Progenitor cell of endocrine pancreas (in vitro differentiated cells): ENCODE data around the gene PCNP. TPM values are rescaled to one million over a fixed set of nuclear protein-coding genes. Genes with fewer than 3 reads are reported as not detected.
A peak's percentile ranks its signal among the peaks of the same experiment; 100 is the strongest.

Experiments used
- DNase-seq: peaks from one replicate; pipeline ENCODE4 v3.0.0; 2021; ENCODE audit warnings: low spot score; ENCODE audit not compliant: unreplicated experiment
- H3K27ac Mint-ChIP-seq: 2 replicates; pipeline ENCODE4 v1.8.0; 2021; ENCODE audit warnings: mild to moderate bottlenecking, moderate library complexity, mixed read lengths
- H3K27me3 Mint-ChIP-seq: 2 replicates; pipeline ENCODE4 v1.8.0; 2021; ENCODE audit warnings: mixed read lengths
- H3K36me3 Mint-ChIP-seq: 2 replicates; pipeline ENCODE4 v1.8.0; 2022; ENCODE audit warnings: mixed read lengths; ENCODE audit not compliant: insufficient read depth
- H3K4me1 Mint-ChIP-seq: 2 replicates; pipeline ENCODE4 v1.8.0; 2021; ENCODE audit warnings: low read depth, mixed read lengths
- H3K4me3 Mint-ChIP-seq: 2 replicates; pipeline ENCODE4 v1.8.0; 2021; ENCODE audit warnings: low read depth, mild to moderate bottlenecking, moderate library complexity, mixed read lengths
- H3K9me3 Mint-ChIP-seq: 2 replicates; pipeline ENCODE4 v1.8.0; 2021; ENCODE audit warnings: low read depth, mixed read lengths
- CTCF ChIP-seq: fragments of 200-600 bp; sonication (generic); IDR thresholded peaks from one replicate; pipeline ENCODE4 v1.5.0; 2021; ENCODE audit warnings: antibody characterized with exemption, mild to moderate bottlenecking; ENCODE audit not compliant: unreplicated experiment
- long read RNA-seq: library from polyadenylated mRNA; unstranded; transcript quantifications from one replicate; pipeline ENCODE4 v2.0.0, GENCODE V29; 2020
- total RNA-seq: library from RNA; stranded (reverse); gene quantifications from 2 replicates; pipeline ENCODE4 v1.2.1, GENCODE V29; 2021

The PCNP gene
- 154 and 155 TPM in 2 replicates for total RNA-seq
- long read RNA-seq, transcript PCNP-204 (4 exons, 2,028 nt): minor isoform, 25 of 649 reads
- long read RNA-seq, transcript PCNP-201 (5 exons, 2,342 nt): major isoform, 370 of 649 reads
- long read RNA-seq, transcript PCNP-207 (5 exons, 786 nt): minor isoform, 16 of 649 reads
- long read RNA-seq, transcript PCNP-202 (5 exons, 2,165 nt): minor isoform, 151 of 649 reads
- long read RNA-seq, partial matches to known transcripts: 13 of 649 reads
- long read RNA-seq, other reads (novel, unspliced or antisense): 68 of 649 reads

- TF ChIP-seq CTCF: peak; percentile 93
- H3K27me3 Mint-ChIP-seq: no peaks in the 10 kb centered on the region
- H3K4me1 Mint-ChIP-seq: peaks cover 26% of the 10 kb centered on the region
- H3K9me3 Mint-ChIP-seq: no peaks in the 10 kb centered on the region
- H3K27ac Mint-ChIP-seq: peak within 1 kb of the TSS; percentile 100
- peaks cover 14% of the 10 kb centered on the region for H3K36me3 Mint-ChIP-seq
- H3K4me3 Mint-ChIP-seq: peak within 1 kb of the TSS; percentile 98
- peak; percentile 96 for DNase-seq
Observed at GRCh38 chr3:101573449-101574387, at the start of gene PCNP. Gene PCNP, plus strand, starts transcription at chr3:101574180. Its CDS starts 36 bp downstream, at chr3:101574216.

- no peak for DNase-seq
- H3K4me1 Mint-ChIP-seq: peaks cover 2% of the 10 kb centered on the region
- no peaks in the 10 kb centered on the region for H3K9me3 Mint-ChIP-seq
- H3K27me3 Mint-ChIP-seq: no peaks in the 10 kb centered on the region
- no peak for TF ChIP-seq CTCF
- H3K4me3 Mint-ChIP-seq: no peak overlapping the region
- H3K27ac Mint-ChIP-seq: no peak overlapping the region
- no peaks in the 10 kb centered on the region for H3K36me3 Mint-ChIP-seq
Observed at GRCh38 chr3:101527441-101527840, 46.5 kb upstream of the PCNP start.

GRCh38 chr3:101527906-101528305 lies 46.1 kb upstream of the PCNP start:
- no peak for DNase-seq
- Mint-ChIP-seq H3K27ac (no peak overlapping the region), H3K27me3 (no peaks in the 10 kb centered on the region), H3K9me3 (no peaks in the 10 kb centered on the region), H3K4me1 (peaks cover 2% of the 10 kb centered on the region), H3K4me3 (no peak overlapping the region), H3K36me3 (no peaks in the 10 kb centered on the region)
- no peak for TF ChIP-seq CTCF

- Mint-ChIP-seq H3K27me3 (no peaks in the 10 kb centered on the region), H3K4me1 (peaks cover 2% of the 10 kb centered on the region), H3K4me3 (no peak overlapping the region), H3K9me3 (no peaks in the 10 kb centered on the region), H3K36me3 (no peaks in the 10 kb centered on the region), H3K27ac (no peak overlapping the region)
- DNase-seq: no peak
- no peak for TF ChIP-seq CTCF
Observed at GRCh38 chr3:101529816-101530685, 43.9 kb upstream of the PCNP start.

- no peak for DNase-seq
- no peak overlapping the region for H3K27ac Mint-ChIP-seq
- H3K9me3 Mint-ChIP-seq: no peaks in the 10 kb centered on the region
- no peaks in the 10 kb centered on the region for H3K36me3 Mint-ChIP-seq
- peaks cover 2% of the 10 kb centered on the region for H3K4me1 Mint-ChIP-seq
- H3K27me3 Mint-ChIP-seq: no peaks in the 10 kb centered on the region
- TF ChIP-seq CTCF: no peak
- no peak overlapping the region for H3K4me3 Mint-ChIP-seq
Observed at GRCh38 chr3:101530686-101531047, 43.3 kb upstream of the PCNP start.
